Thyroid gland (tissue), 4 donors: ENCODE results near the gene SGF29.

Experiments
- CTCF ChIP-seq, 6 experiments: fragments of 200-600 bp in 3 of 6; fragments of 450-650 bp in 3 of 6; sonication (generic) in 3 of 6; IDR thresholded peaks; one replicate each; pipeline ENCODE4 v1.5.1; 2016 to 2019; ENCODE audit warnings: antibody characterized with exemption in 6 of 6, mild to moderate bottlenecking in 2 of 6, inconsistent platforms in 1 of 6, moderate library complexity in 1 of 6
- POLR2A ChIP-seq, 2 donors: fragments of 450-650 bp; IDR thresholded peaks; one replicate each; pipeline ENCODE4 v1.6.1; 2017; ENCODE audit warnings: antibody characterized with exemption in 2 of 2, mild to moderate bottlenecking in 2 of 2, moderate library complexity in 1 of 2

- TF ChIP-seq CTCF (IDR thresholded peaks at IDR 0.05) (no peak), POLR2A (IDR thresholded peaks at IDR 0.05) (no peak)
Observed at GRCh38 chr16:28520672-28521071, 33.0 kb upstream of the SGF29 start.
